SK-N-SH (cell line): ENCODE data around the gene AMPH.
"Not testable (repeated sequence)": the region's sequence is repeated elsewhere in the genome, so short reads cannot be mapped to it uniquely, and the experiment has no call there.

Experiments used
- GABPA ChIP-seq: IDR thresholded peaks from 2 replicates; pipeline ENCODE4 v1.4.0; 2012; ENCODE audit warnings: low read depth, mild to moderate bottlenecking
- POLR2AphosphoS5 ChIP-seq: IDR thresholded peaks from 2 replicates; pipeline ENCODE4 v1.6.1; 2012; ENCODE audit warnings: low read depth, low read length

DNA sequence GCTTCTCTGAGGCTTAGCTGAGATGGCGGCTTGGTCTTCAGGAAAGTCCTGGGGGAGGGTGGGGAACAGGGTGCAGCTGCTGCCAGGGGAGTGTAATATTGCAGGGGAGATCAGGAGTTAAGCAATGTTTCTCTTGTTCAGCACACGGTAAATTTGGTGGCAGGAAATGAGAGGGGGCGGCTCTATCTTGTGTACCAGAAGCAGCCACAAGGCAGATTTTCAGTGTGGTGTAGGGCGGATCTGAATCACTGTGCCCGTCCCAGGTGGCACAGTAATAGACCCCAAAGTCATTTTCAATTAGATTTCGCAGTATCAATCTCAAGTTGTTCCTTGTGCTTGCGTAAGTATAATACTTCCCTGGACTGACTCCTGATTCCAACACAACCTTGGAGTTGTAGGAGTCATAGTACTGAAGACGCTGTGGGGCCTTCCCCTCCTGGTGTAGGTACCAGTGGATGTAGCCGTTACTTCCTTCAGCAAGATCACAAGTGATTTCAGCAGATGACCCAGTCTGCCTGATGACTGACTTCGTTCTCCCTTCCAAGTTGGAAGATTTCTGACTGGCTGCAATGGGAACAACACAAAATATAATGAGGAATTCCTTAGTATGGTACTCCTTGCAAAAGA is 268.4 kb downstream of the AMPH start:
- TF ChIP-seq POLR2AphosphoS5, GABPA: not testable (repeated sequence)
